DOHH2 (cell line): ENCODE measurements around the gene ADARB1.

ENCODE experiments used
- H3F3A ChIP-seq: fragments of 200-600 bp; sonication (generic), shearing (Covaris generic); 2 replicates; pipeline ENCODE4 v1.6.0; 2016; ENCODE audit warnings: antibody characterized with exemption, mild to moderate bottlenecking; ENCODE audit not compliant: control insufficient read depth, insufficient read depth
- H3K27ac ChIP-seq: fragments of 200-600 bp; sonication (generic); 2 replicates; pipeline ENCODE4 v1.5.1; 2014; ENCODE audit warnings: low read depth, mild to moderate bottlenecking, low read length, moderate library complexity
- H3K27me3 ChIP-seq: fragments of 200-600 bp; sonication (generic); 2 replicates; pipeline ENCODE4 v1.6.1; 2014; ENCODE audit warnings: mild to moderate bottlenecking, low read length, mixed read lengths; ENCODE audit not compliant: control insufficient read depth
- H3K36me3 ChIP-seq: fragments of 200-600 bp; sonication (generic); 2 replicates; pipeline ENCODE4 v1.6.1; 2014; ENCODE audit warnings: mild to moderate bottlenecking, low read length, moderate library complexity, mixed read lengths; ENCODE audit not compliant: control insufficient read depth
- H3K4me1 ChIP-seq: fragments of 200-600 bp; sonication (generic); 2 replicates; pipeline ENCODE4 v1.6.1; 2014; ENCODE audit warnings: mild to moderate bottlenecking, low read length, mixed read lengths; ENCODE audit not compliant: control insufficient read depth
- H3K4me2 ChIP-seq: fragments of 200-600 bp; sonication (generic); 2 replicates; pipeline ENCODE4 v1.6.0; 2014; ENCODE audit warnings: mild to moderate bottlenecking, low read length, moderate library complexity
- H3K4me3 ChIP-seq: fragments of 200-600 bp; sonication (generic); 2 replicates; pipeline ENCODE4 v1.5.1; 2014; ENCODE audit warnings: mild to moderate bottlenecking, low read length, mixed read lengths
- H3K79me2 ChIP-seq: fragments of 200-600 bp; sonication (generic); 2 replicates; pipeline ENCODE4 v1.6.1; 2014; ENCODE audit warnings: mild to moderate bottlenecking, low read length, mixed read lengths; ENCODE audit not compliant: control insufficient read depth
- H3K9me2 ChIP-seq: fragments of 200-600 bp; sonication (generic); replicated peaks from 2 replicates; pipeline ENCODE4 v1.6.1; 2014; ENCODE audit warnings: mild to moderate bottlenecking, low read length, mixed read lengths; ENCODE audit not compliant: control insufficient read depth
- H3K9me3 ChIP-seq: fragments of 200-600 bp; sonication (generic); 2 replicates; pipeline ENCODE4 v1.6.1; 2014; ENCODE audit warnings: antibody characterized with exemption, low read length, mixed read lengths; ENCODE audit not compliant: control insufficient read depth, insufficient read depth
- H4K20me1 ChIP-seq: fragments of 200-600 bp; sonication (generic); 2 replicates; pipeline ENCODE4 v1.6.0; 2014; ENCODE audit warnings: low read depth, mild to moderate bottlenecking, antibody characterized with exemption, low read length, moderate library complexity; ENCODE audit not compliant: control insufficient read depth, insufficient read depth
- EZH2phosphoT487 ChIP-seq: fragments of 200-600 bp; sonication (generic); IDR thresholded peaks from 2 replicates; pipeline ENCODE4 v1.6.1; 2017; ENCODE audit warnings: borderline replicate concordance, mild to moderate bottlenecking, antibody characterized with exemption, low read length, moderate library complexity, mixed read lengths
- TF ChIP-seq, protein P1 (sequence below): fragments of 200-600 bp; sonication (generic); IDR thresholded peaks from one replicate; pipeline ENCODE4 v1.5.1; 2014; ENCODE audit warnings: antibody characterized with exemption, mild to moderate bottlenecking, low read depth, low read length; ENCODE audit not compliant: poor library complexity, severe bottlenecking

The ADARB1 gene

DNA sequence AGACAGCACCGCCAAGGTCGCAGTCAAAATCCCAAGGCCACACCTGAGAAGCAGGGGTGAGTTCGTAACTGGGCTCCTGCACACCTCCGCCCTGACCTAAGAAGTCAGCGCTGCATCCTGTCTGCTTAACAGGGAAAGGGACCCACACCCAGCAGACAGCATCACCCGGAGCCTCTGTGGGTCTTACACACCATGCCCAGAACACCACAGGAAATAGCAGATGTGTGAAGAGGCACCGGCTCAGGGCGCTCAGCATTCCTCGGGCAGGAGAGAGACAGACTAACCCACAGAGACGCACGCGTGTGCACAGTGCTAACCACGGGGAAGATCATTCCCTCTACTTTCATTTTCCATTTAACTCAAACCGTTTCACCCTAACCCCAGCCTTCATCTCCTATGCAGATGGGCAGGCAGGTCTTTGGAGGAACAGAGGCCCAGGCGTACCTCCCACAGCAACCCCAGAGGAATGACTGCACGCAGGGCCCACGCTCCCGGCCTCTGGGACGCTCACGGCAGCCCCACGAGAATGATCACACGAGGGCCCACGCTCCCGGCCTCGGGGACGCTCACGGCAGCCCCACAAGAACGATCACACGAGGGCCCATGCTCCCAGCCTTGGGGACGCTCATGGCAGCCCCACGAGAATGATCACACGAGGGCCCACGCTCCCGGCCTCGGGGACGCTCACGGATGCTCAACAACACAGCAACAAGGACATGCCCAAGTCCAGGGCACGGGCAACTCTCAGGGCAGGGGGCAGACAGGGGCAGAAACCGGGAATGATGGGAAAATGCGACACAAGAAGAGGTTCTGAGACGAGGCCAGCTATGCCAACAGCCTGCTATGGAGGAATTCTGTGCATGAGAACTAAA, 192.4 kb downstream of the ADARB1 start:
- no peak overlapping the region for H3K27ac ChIP-seq
- H3K4me2 ChIP-seq: no peak overlapping the region
- H3K4me3 ChIP-seq: no peak overlapping the region
- H3K4me1 ChIP-seq: no peaks in the 10 kb centered on the region
- H4K20me1 ChIP-seq: no peaks in the 10 kb centered on the region
- peaks cover 21% of the 10 kb centered on the region for H3K36me3 ChIP-seq
- peaks cover 5% of the 10 kb centered on the region; the same call in 1 of the 2 replicates for H3K9me3 ChIP-seq
- H3K9me2 ChIP-seq: no peaks in the 10 kb centered on the region
- no peaks in the 10 kb centered on the region for H3K27me3 ChIP-seq
- H3K79me2 ChIP-seq: no peaks in the 10 kb centered on the region
- no peaks in the 10 kb centered on the region for H3F3A ChIP-seq
- TF ChIP-seq, protein P1, sequence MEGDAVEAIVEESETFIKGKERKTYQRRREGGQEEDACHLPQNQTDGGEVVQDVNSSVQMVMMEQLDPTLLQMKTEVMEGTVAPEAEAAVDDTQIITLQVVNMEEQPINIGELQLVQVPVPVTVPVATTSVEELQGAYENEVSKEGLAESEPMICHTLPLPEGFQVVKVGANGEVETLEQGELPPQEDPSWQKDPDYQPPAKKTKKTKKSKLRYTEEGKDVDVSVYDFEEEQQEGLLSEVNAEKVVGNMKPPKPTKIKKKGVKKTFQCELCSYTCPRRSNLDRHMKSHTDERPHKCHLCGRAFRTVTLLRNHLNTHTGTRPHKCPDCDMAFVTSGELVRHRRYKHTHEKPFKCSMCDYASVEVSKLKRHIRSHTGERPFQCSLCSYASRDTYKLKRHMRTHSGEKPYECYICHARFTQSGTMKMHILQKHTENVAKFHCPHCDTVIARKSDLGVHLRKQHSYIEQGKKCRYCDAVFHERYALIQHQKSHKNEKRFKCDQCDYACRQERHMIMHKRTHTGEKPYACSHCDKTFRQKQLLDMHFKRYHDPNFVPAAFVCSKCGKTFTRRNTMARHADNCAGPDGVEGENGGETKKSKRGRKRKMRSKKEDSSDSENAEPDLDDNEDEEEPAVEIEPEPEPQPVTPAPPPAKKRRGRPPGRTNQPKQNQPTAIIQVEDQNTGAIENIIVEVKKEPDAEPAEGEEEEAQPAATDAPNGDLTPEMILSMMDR: no peak
- no peak for TF ChIP-seq EZH2phosphoT487

DNA sequence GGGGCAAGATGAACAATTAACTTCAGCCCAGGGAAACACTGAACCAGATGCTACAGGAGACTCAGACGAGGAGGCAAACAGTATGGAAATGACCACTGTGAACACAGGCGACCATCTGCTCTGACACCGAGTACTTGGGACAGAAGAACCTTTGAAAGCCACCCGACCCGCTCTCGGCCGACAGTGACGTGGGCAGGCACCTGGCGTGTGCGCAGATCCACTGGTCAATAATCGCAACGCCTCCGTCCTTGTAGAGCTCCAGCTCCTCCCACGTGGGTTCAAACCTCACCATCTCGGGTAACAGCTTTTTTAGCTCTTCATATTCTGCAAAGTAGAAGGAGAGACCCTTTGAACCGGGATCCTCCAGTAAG, 193.0 kb downstream of the ADARB1 start:
- Histone ChIP-seq H3K4me3 (no peak overlapping the region), H3K4me2 (no peak overlapping the region), H4K20me1 (no peaks in the 10 kb centered on the region), H3K27me3 (no peaks in the 10 kb centered on the region), H3F3A (no peaks in the 10 kb centered on the region), H3K9me2 (no peaks in the 10 kb centered on the region), H3K9me3 (peaks cover 10% of the 10 kb centered on the region; the same call in 1 of the 2 replicates), H3K79me2 (no peaks in the 10 kb centered on the region), H3K36me3 (peaks cover 21% of the 10 kb centered on the region), H3K27ac (no peak overlapping the region), H3K4me1 (no peaks in the 10 kb centered on the region)
- TF ChIP-seq, protein P1: no peak
- TF ChIP-seq EZH2phosphoT487: no peak

DNA sequence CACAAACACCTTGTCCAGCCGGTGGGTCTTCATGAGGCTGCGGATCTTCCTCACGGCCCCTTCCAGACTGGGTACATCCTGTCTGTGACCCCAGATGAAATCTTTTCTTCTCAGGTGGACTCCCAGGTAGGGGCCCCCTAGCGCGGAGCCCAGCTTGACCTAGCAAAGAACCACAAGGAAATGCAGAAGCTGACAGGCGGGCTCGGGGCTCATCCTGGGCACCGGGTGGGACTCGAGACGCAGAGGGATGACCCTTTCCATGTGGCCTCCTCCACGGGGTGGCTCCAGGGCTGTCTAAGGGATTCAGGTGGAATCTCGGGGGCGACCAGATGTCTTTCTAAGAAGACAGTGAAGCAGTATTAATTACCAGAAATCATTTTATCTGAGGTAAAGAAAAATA, 195.5 kb downstream of the ADARB1 start:
- TF ChIP-seq, protein P1: no peak
- no peak for TF ChIP-seq EZH2phosphoT487
- no peaks in the 10 kb centered on the region for H4K20me1 ChIP-seq
- no peaks in the 10 kb centered on the region for H3K79me2 ChIP-seq
- no peak overlapping the region for H3K27ac ChIP-seq
- no peak overlapping the region for H3K4me3 ChIP-seq
- H3K4me2 ChIP-seq: no peak overlapping the region
- no peaks in the 10 kb centered on the region for H3F3A ChIP-seq
- H3K36me3 ChIP-seq: peaks cover 20% of the 10 kb centered on the region
- no peaks in the 10 kb centered on the region for H3K9me2 ChIP-seq
- peaks cover 10% of the 10 kb centered on the region; the same call in 1 of the 2 replicates for H3K9me3 ChIP-seq
- no peaks in the 10 kb centered on the region for H3K4me1 ChIP-seq
- H3K27me3 ChIP-seq: no peaks in the 10 kb centered on the region
